GM19351 (cell line): ENCODE results near the gene ZNF358.

Experiments used
- ATAC-seq: cut with Tn5 transposase; IDR thresholded peaks from one replicate; pipeline ENCODE4 v1.9.1; 2021; ENCODE audit warnings: mild to moderate bottlenecking, moderate library complexity; ENCODE audit not compliant: unreplicated experiment

The ZNF358 gene

DNA sequence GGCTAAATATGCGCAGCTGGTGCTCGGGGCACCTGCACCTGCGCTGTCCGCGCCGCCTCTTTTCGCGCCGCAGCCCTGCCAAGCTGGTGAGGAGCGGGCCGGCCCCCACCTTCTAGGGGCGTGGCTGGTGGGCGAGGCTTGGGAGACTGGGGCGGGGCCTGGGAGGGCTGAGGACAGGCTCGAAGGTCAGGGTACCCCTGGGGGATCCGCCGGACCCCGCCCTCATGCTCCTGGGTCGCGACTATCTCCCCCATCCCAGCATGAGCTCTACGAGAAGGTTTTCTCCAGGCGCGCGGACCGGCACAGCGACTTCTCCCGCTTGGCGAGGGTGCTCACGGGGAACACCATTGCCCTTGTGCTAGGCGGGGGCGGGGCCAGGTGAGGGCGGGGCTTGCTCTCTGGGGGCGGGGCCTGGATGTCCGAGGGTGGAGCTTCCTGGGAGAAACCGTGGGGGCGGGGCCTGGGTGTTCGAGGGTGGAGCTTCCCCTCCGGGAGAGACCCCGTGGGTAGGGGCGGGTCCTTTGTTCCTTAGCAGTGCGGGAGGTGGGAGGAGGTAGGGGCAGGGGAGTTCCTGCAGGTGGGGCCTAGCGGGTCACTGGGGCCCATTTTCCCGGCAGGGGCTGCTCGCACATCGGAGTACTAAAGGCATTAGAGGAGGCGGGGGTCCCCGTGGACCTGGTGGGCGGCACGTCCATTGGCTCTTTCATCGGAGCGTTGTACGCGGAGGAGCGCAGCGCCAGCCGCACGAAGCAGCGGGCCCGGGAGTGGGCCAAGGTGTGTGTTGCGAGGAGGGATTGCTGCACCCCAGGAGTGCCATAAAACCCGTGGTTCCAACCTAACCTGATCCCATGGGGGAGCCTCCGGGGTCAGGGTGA lies 39.3 kb downstream of the ZNF358 start:
- no peak for ATAC-seq

DNA sequence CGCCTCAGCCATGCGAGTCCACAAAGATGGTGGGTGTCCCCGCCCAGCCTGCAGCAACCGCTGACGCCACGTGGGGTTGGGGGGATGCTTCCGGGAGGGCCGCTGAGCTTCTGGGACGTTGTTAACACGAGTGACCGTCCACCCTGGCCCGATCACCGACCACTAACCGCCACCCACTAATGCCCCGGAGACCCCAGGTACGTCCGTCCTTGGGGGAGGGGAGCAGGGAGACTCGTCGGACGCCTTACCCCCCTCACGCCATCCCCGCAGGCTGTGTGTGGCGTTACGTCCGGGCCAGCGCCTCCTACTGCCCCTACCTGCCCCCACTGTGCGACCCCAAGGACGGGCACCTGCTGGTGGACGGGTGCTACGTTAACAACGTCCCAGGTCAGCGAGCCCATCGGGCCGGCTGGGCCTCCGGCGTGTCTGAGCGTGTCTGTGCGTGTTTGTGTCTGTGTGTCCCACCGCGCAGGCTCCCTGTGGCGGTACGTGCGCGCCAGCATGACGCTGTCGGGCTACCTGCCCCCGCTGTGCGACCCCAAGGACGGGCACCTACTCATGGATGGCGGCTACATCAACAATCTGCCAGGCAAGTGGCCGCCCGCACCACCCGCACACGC lies 40.9 kb downstream of the ZNF358 start:
- ATAC-seq: no peak

DNA sequence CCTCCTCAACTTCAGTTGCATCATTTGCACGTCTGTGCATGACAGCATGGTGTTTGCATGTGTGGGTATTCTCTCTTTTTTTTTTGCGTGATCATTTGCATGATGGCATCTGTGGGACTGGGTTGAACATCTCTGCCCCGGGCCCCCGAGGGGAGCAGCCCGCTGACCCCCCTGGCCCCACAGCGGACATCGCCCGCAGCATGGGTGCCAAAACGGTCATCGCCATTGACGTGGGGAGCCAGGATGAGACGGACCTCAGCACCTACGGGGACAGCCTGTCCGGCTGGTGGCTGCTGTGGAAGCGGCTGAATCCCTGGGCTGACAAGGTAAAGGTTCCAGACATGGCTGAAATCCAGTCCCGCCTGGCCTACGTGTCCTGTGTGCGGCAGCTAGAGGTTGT lies 42.8 kb downstream of the ZNF358 start:
- ATAC-seq: no peak

DNA sequence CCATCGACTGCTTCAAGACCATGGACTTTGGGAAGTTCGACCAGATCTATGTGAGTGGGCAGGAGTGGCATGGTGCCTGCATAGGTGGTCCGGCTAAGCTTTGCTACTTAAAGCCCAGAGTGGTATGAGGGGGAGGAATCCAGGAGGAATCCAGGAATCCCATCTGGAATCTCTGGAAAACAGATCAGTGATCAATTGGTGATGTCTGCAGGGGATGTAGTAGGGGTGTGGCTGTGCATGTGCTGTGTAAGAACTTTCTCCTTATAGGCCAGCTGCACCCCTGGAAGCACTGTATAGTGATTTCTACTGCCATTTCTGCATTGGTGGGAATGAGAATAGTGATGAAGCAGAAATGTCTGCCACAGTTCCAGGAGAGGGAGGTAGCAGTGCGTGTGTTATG lies 43.2 kb downstream of the ZNF358 start:
- no peak for ATAC-seq

DNA sequence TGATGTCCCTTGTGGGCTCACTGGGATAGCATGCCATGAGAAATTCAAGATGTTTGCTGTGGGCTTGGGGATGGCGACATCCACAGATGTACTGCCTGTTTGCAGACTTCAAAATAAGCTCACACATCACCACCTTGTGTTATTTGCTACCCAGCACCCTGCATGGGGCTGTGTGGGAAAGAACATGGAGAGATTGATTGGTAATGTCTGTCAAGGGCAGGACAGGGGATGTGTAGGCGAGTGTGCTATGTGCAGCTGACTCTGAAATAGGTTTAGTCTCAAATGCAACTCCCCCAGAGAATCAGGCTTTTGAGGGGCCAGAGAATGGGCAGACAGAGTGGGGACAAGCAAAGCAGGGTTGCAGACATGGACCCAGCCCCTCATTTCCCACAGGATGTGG lies 44.4 kb downstream of the ZNF358 start:
- no peak for ATAC-seq

DNA sequence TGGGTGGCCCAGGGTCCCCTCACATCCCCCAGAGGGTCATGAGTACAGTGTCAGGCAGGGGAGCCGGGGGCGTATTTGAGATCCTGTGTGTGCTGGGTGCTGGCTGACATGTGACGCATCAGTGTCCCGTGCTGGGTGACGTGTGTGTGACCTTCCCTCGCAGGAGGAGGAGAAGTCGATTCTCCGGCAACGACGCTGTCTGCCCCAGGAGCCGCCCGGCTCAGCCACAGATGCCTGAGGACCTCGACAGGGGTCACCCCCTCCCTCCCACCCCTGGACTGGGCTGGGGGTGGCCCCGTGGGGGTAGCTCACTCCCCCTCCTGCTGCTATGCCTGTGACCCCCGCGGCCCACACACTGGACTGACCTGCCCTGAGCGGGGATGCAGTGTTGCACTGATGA lies 45.4 kb downstream of the ZNF358 start:
- no peak for ATAC-seq

DNA sequence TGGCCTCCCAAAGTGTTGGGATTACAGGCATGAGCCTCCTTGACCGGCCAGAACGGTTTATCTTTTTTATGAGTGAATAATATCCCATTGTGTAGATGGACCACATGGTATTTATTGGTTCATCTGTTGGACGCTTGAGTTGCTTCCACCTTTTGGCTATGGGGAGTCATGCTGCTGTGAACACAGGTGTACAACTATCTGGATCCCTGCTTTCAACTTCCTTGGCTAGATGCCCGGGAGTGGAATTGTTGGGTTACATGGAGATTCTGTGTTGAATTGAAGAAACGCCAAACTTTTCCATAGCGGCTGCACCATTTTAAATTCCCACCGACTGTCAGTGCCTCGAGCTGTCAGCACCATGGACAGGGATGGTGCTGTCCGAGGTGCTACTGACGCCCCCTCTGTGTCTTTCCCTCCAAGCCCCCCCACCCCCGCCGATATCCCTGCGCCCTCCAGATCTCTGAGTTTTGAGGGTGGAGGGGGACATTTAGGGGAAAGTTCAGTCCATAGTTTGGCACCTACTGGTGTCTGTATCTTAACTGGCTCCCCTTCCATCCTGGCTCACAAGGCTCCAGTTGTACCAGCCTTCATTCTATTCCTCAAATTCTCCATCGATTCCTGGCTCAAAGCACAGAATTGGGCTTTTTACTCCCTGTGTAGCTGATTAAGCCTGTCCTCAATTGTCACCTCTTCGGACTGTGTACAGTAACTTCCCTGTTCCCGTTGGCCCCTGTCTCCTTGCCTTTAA lies 46.9 kb downstream of the ZNF358 start:
- no peak for ATAC-seq

DNA sequence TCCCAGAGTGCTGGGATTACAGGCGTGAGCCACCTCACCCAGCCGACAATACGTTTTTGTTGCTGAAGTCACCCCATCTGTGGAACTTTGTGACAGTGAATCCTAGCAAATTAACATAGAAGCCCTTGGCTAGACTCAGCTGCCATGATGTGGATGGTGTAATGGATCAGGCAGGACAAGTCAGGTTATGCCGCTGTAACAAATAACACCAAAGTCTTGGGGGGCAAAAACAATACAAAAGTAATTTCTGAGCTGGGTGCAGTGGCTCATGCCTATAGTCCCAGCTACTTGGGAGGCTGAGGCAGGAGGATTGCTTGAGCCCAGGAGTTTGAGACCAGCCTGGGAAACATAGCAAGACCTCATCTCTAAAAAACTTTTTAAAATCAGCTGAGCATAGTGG lies 49.0 kb downstream of the ZNF358 start:
- ATAC-seq: no peak

DNA sequence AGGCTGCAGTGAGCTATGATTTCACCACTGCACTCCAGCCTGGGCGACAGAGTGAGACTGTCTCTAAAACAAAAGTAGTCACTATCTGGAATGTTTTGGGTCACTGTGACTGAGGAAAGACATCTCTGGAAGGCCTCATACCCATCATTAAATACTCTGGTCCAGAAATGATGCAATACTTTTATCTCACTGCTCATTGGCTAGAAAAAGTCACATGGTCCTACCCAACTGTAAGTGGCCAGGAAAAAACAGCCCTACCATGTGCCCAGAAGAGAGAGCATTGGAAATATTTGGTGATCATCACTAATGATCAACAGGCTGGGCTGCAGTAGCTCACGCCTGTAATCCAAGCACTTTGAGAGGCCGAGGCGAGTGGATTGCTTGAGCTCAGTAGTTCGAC lies 49.4 kb downstream of the ZNF358 start:
- ATAC-seq: no peak
